ENCODE data around the gene HYKK.
"Not testable (repeated sequence)": the region's sequence is repeated elsewhere in the genome, so short reads cannot be mapped to it uniquely, and the experiment has no call there.

The HYKK gene

DNA sequence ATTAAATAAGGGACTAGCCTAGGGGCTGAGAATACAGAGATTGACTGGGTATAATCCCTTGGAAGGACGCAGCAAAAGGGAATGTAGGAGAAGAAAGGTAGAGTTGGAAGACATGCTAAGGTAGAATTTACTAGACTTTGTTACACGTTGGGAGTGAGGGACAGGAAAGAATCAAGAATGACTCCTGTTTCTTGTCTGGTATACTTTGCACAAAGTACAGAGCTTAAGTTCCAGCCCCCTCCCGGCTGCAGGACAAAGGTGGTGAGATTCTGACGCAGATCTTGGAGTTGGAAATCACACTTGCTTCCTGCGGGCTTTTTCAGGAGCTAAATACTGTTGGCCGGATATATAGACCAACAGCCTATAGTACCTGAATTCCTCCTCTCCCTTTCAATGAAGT lies 895 bp downstream of the HYKK start:
- DNase-seq (ENCODE audit: insufficient read length) (no peak), FAIRE-seq (no peak)
- TF ChIP-seq TAF1 (IDR thresholded peaks at IDR 0.05; ENCODE audit: borderline replicate concordance, low read depth, low read length) = no peak
- no peak for TF ChIP-seq POLR2AphosphoS5 (IDR thresholded peaks at IDR 0.05; ENCODE audit: low read depth, low read length)
- TF ChIP-seq POLR2A (IDR thresholded peaks at IDR 0.05; ENCODE audit: low read depth, low read length) = no peak

DNA sequence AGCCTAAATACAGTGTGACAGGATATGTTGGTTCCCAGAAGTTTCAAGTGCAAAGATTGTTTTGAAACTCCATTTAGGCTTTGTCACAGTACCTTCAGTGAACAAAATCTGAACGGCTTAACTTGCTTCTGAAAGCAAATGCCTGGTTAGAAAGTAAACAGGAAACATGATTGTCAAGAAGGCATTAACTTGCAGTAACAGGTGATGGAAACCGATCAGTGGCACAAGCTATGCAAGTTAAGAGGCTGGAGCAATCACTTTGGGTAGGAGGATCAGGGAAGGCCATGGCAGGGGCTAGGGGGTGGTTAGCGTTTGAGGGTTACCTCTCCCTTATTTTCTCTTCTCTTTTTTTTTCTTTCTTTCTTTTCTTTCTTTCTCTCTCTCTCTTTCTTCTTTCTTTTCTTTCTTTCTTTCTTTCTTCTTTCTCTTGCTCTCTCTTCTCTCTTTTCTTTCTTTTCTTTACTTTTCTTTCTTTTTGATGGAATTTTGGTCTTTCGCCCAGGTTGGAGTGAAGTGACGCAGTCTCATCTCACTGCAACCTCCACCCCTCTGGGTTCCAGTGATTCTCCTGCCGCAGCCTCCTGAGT lies 2.4 kb downstream of the HYKK start:
- no peak for FAIRE-seq
- TF ChIP-seq TAF1 (IDR thresholded peaks at IDR 0.05; ENCODE audit: borderline replicate concordance, low read depth, low read length) = no peak
- no peak for TF ChIP-seq POLR2A (IDR thresholded peaks at IDR 0.05; ENCODE audit: low read depth, low read length)
- TF ChIP-seq POLR2AphosphoS5 (IDR thresholded peaks at IDR 0.05; ENCODE audit: low read depth, low read length) = no peak
- DNase-seq (ENCODE audit: insufficient read length) = no peak

DNA sequence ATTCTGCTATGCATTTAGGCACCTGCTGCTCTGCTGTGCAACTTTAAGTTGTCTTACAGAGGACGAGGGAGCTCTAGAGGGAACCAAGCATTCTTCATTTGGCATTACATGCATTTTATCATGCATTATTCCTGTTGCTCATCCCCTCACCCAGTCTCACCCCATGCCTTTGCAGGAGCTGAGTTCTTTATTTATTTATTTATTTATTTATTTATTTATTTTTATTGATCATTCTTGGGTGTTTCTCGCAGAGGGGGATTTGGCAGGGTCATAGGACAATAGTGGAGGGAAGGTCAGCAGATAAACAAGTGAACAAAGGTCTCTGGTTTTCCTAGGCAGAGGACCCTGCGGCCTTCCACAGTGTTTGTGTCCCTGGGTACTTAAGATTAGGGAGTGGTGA lies 12.7 kb downstream of the HYKK start:
- FAIRE-seq; DNase-seq (ENCODE audit: insufficient read length): not testable (repeated sequence)

- TF ChIP-seq POLR2AphosphoS5 (IDR thresholded peaks at IDR 0.05; ENCODE audit: low read depth, low read length) (no peak), POLR2A (IDR thresholded peaks at IDR 0.05; ENCODE audit: low read depth, low read length) (no peak), TAF1 (IDR thresholded peaks at IDR 0.05; ENCODE audit: borderline replicate concordance, low read depth, low read length) (no peak)
- no peak for FAIRE-seq
- no peak for DNase-seq (ENCODE audit: insufficient read length)
Measured at GRCh38 chr15:78524230-78524629, 16.9 kb downstream of the HYKK start.

DNA sequence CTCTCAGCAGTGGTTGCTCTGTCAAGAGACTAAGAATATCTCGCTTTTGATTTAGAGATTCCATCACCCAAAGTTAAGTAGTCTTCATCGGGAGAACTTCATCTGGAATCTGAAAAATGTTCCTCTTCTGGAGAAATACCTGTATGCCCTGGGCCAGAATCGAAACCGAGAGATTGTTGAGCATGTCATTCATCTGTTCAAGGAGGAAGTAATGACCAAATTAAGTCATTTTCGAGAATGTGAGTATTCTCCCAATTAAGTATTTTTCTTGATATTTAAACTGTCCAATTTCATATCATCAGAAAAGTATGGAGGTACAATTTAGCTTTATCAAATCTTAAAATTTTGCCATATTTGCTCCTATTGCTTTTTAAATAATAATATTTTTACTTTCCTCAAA lies 19.9 kb downstream of the HYKK start:
- DNase-seq (ENCODE audit: insufficient read length) (no peak), FAIRE-seq (no peak)
- TF ChIP-seq POLR2AphosphoS5 (IDR thresholded peaks at IDR 0.05; ENCODE audit: low read depth, low read length) (no peak), POLR2A (IDR thresholded peaks at IDR 0.05; ENCODE audit: low read depth, low read length) (no peak), TAF1 (IDR thresholded peaks at IDR 0.05; ENCODE audit: borderline replicate concordance, low read depth, low read length) (no peak)

DNA sequence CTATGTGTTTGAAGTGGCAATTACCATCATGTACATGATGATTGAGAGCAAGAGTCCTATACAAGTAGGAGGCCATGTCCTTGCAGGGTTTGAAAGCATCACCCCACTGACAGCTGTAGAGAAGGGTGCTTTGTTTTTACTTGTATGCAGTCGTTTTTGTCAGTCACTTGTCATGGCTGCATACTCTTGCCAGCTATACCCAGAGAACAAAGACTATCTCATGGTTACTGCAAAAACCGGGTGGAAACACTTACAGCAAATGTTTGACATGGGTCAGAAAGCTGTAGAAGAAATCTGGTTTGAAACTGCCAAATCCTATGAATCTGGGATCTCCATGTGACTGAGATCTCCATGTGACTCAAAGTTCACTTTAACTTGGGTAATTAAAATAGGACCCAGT lies 26.0 kb downstream of the HYKK start:
- TF ChIP-seq TAF1 (IDR thresholded peaks at IDR 0.05; ENCODE audit: borderline replicate concordance, low read depth, low read length) (no peak), POLR2A (IDR thresholded peaks at IDR 0.05; ENCODE audit: low read depth, low read length) (no peak), POLR2AphosphoS5 (IDR thresholded peaks at IDR 0.05; ENCODE audit: low read depth, low read length) (no peak)

DNA sequence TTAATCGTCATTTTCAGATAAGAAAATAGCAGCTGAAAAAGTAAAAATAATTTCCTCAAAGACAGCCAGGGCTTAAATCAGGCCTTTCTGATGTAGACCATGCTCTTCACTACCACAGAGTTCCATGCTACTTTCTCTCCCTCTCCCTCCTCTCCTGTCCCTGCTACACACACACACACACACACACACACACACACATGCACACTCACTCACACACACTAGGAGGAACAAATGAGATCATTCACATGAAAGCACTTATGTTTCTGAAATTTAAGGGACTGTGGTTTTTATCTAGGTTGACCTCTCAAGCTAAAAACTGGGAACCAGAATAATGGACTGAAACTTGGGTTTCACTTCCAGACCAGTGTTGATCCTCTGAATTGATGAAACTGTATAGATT lies 28.8 kb downstream of the HYKK start:
- TF ChIP-seq POLR2A (IDR thresholded peaks at IDR 0.05; ENCODE audit: low read depth, low read length) = no peak
- no peak for TF ChIP-seq POLR2AphosphoS5 (IDR thresholded peaks at IDR 0.05; ENCODE audit: low read depth, low read length)
- TF ChIP-seq TAF1 (IDR thresholded peaks at IDR 0.05; ENCODE audit: borderline replicate concordance, low read depth, low read length) = no peak
- no peak for DNase-seq (ENCODE audit: insufficient read length)
- FAIRE-seq = no peak

More for the DNA sequence above, 26.0 kb downstream of the HYKK start:
- FAIRE-seq (no peak), DNase-seq (ENCODE audit: insufficient read length) (no peak)

GRCh38 chr15:78537266-78537905 lies 30.0 kb downstream of the HYKK start:
- no peak for FAIRE-seq
- no peak for DNase-seq (ENCODE audit: insufficient read length)
- TF ChIP-seq TAF1 (IDR thresholded peaks at IDR 0.05; ENCODE audit: borderline replicate concordance, low read depth, low read length) (no peak), POLR2AphosphoS5 (IDR thresholded peaks at IDR 0.05; ENCODE audit: low read depth, low read length) (no peak), POLR2A (IDR thresholded peaks at IDR 0.05; ENCODE audit: low read depth, low read length) (no peak)

GRCh38 chr15:78538358-78538757 lies 31.0 kb downstream of the HYKK start:
- TF ChIP-seq POLR2A (IDR thresholded peaks at IDR 0.05; ENCODE audit: low read depth, low read length) (no peak), POLR2AphosphoS5 (IDR thresholded peaks at IDR 0.05; ENCODE audit: low read depth, low read length) (no peak), TAF1 (IDR thresholded peaks at IDR 0.05; ENCODE audit: borderline replicate concordance, low read depth, low read length) (no peak)
- no peak for DNase-seq (ENCODE audit: insufficient read length)
- no peak for FAIRE-seq

GRCh38 chr15:78539464-78540140 lies 32.2 kb downstream of the HYKK start:
- not testable (repeated sequence) for DNase-seq (ENCODE audit: insufficient read length); FAIRE-seq

- FAIRE-seq = peak; percentile 96
- DNase-seq (ENCODE audit: insufficient read length) = peak; percentile 88
- TF ChIP-seq POLR2A (IDR thresholded peaks at IDR 0.05; ENCODE audit: low read depth, low read length) = peak; percentile 88
- TF ChIP-seq POLR2AphosphoS5 (IDR thresholded peaks at IDR 0.05; ENCODE audit: low read depth, low read length) = peak; percentile 93
- TF ChIP-seq TAF1 (IDR thresholded peaks at IDR 0.05; ENCODE audit: borderline replicate concordance, low read depth, low read length) = peak; percentile 70; the same call in 1 of the 2 replicates
Measured at GRCh38 chr15:78540141-78540870, 32.9 kb downstream of the HYKK start, which contains the start of gene PSMA4. Gene PSMA4 (plus strand): TSS chr15:78540444. CDS start chr15:78541928, 1,484 bp downstream.
